NCI-H82 treated with DMSO at 0.1 percent for 48 hours (cell line): ENCODE measurements around the gene TRABD.

Experiments
- DNase-seq: peaks from one replicate; lab custom pipeline; 2025; ENCODE audit not compliant: unreplicated experiment; lab: John Stamatoyannopoulos, UW

The TRABD gene

DNA sequence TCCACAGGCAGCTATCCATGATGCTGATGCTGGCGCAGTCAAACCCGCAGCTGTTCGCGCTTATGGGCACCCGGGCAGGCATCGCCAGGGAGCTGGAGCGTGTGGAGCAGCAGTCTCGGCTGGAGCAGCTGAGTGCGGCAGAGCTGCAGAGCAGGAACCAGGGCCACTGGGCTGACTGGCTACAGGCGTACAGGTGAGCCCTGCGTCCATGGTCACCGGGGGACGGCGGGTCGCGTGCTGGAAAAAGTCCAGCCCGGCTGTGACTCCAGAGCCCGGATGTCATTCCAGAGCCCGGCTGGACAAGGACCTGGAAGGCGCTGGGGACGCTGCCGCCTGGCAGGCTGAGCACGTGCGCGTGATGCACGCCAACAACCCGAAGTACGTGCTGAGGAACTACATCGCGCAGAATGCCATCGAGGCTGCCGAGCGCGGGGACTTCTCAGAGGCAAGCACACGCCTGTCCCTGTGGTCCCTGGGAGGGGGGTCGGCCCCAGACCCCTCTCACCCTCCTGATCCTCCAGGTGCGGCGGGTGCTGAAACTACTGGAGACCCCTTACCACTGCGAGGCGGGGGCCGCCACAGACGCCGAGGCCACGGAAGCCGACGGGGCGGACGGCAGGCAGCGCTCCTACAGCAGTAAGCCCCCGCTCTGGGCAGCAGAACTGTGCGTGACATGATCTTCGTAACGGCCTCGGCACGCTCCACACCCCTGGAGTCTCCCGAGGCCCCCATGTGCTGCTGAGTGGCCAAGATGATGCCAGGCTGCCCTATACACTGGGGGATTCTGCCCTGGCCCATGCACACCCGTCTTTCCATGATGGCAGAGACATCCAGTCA, 31.2 kb downstream of the TRABD start:
- no peak for DNase-seq

DNA sequence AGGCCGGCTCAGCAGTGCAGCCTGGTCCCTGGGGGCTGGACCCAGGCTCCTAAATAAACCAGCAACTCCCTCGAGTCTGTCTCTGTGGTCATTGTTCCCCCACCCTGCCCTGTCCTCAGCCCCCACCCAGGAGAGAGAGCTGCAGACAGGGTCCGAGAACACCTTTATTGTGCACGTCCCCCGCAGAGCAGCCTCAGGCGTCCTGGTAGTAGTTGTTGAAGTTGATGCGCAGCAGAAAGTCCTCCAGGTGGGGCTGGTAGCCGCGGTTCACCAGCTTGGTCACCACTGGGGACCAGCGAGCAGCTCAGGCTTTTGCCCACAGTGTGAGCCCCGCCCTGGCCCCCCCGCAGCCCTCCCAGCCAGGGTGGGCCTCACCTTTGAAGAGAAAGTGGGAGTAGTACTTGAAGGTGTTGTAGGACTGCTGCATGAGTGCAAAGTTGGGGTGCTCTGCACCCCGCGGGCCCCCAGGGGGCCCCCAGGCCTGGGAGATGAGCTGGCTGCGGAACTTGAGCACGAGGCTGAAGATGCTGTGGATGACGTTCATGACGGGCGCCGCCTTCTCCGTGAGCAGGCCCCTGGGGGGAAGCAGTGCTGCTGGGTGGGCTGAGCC, 31.9 kb downstream of the TRABD start:
- DNase-seq, result no peak

DNA sequence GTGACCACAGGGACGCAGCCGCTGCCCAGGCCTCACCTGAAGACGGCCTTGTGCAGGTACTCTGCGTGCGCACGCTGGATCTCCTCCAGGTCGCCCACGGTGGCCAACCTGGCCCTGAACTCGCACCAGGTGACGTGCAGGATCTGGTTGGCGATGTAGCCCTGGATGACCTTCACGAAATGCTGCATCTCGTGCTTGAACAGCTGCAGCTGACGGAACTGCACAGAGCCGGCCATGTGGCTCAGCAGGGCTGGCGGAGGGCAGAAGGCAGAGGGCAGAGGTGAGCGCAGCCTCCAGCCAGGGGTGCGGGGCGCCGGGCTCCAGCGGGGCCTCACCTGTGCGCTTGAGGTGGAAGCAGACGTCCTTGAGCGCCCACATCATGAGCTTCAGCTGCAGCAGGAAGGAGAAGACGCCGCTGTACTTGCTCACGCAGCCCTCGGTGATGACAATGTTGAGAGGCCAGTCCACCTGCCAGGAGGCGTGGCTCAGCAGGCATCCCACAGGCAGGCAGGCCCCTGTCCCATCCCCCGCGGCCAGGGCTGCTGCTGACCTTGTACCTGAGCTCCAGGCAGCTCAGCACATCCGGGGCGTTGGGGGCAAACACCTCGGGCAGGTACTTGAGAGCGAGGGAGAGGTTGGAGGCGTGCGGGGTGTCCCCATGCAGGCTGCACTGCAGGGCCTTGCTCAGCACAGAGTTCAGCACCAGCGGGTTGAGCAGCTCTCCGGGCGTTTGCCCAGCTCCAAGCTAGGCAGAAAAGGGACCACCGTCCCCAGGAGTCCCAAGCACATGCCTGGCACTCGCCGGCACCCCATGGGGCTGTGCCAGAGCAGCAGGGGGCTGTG, 32.7 kb downstream of the TRABD start:
- DNase-seq, result no peak

DNA sequence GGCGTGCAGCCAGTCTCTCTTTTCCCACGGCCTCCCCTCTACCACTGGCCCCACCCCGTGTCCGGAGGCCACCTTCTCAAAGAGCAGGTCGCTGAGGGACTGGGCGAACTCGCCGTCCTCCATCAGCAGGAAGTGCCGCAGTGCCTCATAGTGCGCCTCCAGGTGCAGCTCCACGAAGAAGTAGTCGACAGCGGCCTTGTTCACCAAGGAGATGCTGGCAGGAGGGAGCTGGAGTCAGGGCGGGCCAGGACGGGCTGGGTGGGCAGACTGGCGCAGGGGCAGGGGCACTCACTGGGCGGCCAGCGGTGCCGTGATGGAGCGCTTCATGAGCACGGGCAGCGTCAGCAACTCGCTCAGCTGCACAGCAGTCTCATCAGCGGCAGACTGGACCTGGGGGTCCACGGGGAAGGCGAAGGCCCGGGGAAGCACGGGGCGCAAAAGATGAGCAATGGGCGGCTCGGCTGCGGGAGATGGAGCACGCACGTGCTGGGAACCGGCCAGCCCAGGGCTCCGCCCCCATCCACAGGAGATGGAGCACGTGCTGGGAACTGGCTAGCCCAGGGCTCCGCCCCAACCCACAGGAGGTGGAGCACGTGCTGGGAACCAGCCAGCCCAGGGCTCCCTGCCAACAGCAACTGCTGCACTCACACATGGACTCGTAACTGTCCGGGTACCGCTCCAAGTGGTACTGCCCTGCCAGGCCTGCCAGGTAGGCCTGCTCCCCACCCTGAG, 33.4 kb downstream of the TRABD start:
- DNase-seq, result no peak

DNA sequence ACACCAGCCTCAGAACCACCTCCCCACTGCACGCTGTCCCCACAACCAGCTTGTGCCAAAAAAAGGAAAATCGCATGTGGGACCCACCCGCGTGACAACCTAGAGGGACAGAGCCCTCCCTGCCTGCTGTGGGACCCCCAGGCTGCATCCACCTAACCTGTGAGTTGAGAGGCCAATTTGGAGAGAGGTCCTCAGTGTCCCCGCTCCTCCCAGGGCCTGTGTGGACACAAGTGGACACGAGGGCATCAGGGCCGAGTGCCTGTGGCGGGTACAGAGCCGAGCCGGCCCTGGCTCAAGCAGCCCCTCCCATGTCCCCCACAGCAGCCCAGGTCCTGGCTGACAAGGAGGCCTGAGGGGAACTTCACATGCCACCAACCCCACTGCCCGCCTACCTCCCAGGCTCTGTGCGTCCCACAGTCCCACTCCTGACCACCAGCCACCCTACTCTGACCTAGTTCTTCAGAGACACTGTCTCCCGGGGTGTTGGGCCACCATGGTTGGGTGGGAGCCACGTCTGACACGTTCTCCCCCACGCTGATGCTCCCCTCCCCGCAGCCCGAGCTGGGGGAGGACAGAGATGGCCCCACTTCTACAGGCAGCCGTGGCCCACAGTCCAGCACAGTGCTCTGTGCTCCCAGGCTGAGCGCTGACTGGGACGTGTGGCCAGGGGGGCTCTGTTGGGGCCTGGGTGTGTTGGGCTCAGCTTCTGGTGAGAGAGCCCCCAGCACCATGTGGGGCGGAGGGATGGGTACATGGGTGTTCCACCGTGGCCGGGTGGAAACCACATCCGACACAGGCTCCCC, 34.3 kb downstream of the TRABD start:
- no peak for DNase-seq

DNA sequence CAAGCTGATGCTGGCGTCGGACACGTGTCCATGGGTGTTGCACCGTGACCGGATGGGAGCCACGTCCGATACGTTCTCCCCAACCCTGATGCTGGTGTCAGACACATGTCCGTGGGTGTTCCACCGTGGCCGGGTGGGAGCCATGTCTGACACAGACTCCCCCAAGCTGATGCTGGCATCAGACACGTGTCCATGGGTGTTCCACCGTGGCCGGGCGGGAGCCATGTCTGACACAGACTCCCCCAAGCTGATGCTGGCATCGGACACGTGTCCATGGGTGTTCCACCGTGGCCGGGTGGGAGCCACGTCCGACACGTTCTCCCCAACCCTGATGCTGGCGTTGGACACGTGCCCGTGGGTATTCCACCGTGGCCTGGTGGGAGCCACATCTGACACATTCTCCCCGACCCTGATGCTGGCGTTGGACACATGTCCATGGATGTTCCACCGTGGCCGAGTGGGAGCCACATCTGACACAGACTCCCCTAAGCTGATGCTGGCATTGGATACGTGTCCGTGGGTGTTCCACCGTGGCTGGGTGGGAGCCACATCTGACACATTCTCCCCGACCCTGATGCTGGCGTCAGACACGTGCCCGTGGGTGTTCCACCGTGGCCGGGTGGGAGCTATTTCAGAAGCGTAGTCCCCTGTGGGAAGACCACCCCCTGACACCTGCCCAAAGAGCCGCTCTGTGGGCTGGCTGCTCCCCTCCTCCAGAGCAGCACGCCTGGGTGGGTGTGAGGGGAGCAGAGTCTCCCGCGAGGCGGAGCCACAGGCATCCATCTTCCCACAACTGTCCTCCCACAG, 35.1 kb downstream of the TRABD start:
- DNase-seq, result no peak

DNA sequence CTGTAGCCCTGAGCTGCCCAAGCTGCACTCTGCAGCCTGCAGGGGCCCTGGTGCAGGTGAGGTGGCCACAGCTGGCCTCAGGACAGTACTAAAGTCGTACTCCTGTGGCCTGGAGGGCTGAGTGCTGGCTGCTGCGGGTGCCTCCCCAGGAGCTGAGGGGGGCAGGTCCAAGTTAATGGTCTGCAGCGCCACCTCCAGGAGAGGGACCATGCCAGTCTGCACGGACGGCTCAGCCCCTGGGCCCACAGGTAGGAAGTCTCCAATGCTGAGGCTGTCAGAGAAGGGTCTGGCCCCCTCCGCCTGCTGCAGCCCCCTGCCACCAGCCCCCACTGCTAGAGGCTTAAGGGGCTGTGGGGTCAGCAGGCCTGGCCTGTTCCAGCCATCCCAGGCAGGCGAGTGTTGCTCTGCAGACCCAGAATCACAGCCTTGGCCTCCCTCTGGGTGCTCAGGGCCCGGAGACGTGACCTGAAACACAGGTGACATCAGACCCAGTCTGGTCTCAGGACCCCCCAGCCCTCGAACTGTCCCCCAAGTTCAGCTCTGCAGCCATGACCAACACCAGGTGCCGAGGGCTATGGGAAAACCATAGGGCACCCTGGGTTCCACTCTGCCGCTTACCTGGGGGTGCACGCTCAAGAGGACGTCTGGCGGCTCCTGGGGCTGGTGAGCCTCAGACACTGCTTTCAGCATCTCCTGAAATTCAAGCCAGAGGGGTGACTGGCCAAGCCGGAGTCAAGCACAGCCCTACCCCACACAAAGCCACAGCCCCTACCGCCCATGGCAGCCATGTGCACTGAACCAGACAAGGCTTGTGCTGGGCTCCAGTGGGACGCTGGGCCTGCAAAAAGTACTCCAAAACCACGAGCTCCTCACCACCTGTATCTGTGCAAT, 35.9 kb downstream of the TRABD start:
- no peak for DNase-seq

DNA sequence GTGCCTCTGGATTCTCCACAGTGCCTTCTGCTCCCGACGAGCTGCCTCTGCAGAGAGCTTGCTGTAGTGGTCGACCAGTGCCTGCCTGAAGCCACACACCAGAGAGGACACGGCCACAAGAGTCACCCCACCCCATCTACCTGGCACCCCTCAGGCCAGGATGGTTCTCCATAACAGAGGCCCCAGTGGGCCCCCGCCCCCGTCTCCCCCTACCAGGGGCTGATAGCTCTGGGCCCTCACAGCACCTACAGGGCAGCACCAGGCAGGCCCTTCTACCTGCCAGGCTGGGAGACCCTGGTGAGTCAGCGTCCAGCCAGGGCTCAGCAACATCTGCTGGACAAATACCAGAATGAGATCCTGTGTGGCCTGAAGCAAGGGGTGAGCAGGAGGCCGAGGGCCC, 36.8 kb downstream of the TRABD start:
- no peak for DNase-seq

DNA sequence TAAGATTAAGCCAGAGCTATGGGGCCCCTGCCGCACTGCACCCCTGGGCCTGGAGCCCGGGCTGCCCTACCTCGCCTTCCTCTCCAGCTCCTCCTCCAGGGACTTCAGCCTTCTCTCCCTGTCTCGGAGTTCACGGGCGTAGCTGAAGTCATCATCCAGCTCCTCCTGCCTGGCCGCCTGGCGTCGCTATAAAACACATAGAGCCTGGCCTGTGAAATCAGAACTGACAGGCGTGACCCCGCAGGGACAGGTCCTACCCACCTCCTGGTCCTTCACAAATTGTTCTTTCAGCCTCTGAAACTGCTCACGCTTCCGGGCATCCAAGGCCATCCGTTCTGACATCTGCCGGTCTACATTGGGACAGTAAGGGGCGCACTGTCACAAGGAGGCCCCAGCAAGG, 38.4 kb downstream of the TRABD start:
- no peak for DNase-seq

DNA sequence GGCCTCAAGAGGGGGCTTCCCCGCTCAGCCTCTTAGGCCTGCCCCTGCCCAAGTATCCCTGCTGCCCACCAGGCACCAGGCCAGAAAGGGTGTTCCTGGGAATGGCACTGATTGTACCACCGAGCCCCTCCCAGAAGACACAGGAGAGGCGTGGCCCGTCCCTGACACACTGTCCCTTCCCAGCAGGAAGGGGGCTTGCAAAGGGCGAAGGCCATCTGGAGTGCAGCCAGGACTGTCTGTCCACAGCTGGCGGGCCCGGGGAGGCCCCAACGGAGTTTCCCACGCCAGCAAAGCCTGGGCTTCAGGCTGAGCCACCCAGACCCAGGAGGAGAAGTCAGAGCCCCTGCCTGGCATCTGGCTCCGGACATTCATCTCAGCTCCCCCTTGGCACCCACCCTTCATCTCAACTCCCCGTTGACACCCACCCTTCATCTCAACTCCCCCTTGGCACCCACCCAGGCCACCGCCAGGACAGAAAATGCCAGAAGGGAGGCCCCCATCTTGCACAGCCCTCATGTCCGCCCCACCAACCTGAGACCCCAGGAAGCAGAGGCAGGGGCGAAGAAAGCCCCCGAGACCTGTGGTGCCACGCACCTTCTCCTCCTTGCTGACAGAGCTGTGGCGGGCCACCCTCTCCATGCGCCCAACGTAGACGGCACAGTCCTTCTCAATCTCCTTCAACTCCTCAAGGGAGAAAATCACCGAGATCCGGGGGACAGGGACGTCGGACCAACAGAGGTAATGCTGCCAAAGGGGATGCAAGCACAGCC, 39.7 kb downstream of the TRABD start:
- DNase-seq, result no peak

DNA sequence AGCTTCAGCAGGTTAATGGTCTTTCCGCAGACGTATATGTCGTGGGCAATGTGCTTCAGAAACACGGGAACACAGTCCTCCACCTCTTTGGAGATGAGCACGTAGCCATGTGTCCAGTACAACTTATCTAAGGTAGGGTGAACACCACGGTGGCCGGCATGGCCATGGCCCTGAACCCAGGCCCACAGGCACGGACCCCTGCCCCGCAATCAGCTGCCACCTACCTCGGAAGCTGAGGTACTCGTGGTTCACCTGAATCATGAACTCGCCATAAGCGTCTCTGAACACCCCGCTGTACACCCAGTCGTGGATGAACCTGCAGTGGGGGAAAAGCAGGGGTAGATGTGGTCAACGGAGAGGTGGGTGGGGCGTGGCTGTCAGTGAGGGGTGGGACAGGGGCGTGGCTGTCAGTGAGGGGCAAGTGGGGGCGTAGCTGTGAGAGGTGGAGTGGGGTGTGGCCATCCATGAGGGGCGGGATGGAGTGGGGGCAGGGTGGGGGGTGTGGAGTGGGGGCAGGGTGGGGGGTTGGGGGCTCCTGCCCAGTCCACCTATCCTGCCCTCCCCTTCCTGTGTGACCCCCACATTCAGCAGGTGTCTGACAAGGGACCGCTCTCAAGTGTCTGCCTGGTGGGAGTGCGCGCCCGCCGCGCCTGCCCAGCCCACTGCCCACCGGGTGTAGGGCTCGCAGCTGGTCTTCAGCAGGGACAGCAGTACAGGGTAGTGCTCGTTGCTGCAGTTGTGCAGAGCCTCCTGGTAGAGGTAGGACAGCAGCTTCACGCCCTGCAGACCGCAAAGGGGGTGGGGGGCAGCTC, 40.6 kb downstream of the TRABD start:
- no peak for DNase-seq

DNA sequence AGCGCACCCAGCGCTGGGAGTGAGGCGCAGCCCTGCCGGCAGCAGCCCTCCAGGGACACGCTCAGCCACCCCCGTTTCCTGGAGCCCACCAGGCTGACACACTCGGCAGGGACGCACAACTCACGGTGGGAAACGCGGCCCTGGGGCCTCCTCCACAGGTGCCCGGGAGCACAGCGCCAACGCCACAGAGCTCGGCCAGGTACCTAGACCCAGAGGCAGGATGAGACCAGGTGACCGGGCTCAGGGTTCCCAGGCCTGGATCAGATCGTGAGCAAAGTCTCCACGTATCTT, 41.1 kb downstream of the TRABD start:
- DNase-seq, result no peak

DNA sequence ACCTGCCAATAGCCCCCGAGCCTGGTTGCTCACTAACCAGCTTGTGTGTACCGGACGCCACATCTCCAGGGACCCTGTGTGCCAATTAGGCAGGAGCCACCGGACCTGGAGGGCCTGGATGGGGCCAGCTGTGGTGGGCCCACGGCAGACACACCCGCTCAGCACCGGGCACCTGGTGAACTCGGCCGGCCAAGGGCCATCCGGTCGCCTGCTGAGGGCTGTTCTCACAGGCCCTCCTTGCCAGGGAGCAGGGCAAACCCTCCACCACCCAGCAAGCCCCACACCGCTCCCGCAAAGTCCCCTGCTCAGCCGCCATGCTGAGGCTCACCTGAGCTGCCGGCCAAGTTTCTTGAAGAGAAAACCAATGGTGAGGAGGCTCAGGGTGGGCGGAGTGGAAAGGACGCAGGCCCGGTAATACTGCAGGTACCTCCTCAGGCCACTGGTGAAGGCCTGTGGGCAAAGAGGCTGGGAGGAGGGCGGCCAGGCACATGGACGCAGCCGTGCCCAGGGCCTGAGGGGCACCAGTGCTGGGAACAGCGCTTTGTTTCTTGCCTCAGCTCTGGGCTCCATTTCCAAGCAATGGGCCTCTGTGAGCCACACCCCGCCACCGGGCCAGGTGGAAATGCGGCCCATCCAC, 42.0 kb downstream of the TRABD start:
- DNase-seq, result no peak

DNA sequence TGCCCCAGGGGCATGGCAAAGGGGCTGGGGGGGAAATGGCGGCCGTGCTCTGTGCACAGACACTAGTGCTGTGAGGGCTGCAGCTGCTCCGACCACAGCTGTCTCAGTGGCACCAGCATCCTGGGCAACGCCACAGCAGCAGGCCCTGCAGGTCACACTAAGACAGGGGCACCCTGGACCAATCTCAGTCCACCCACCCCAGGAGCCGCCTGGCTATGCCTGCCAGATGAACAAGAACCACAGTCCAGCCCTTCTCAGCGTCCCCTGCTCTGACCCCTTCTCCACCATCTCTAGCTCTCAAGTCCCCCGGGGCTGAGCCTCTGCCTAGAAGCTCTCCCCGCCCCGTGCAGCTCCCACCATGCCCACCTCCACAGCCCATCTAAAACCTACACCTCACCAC, 42.7 kb downstream of the TRABD start:
- DNase-seq, result no peak

DNA sequence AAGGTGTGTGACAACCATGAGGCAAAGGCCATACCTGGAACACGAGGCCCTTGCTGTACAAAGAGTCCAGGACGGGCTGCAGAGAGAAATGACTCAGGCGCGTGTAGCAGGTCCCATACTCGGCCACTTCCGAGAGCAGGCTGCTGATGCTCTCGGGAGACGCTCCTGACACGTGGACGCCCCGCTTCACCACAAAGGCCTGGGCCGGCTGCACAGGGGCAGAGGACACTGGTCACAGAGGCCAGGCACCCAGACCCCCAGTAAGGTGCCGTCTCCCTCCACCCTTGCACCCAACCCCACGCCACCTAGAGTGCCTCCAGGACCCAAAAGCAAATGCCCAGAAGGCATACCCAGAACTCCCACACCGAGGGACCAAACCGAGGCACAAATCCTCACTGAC, 43.7 kb downstream of the TRABD start:
- no peak for DNase-seq

DNA sequence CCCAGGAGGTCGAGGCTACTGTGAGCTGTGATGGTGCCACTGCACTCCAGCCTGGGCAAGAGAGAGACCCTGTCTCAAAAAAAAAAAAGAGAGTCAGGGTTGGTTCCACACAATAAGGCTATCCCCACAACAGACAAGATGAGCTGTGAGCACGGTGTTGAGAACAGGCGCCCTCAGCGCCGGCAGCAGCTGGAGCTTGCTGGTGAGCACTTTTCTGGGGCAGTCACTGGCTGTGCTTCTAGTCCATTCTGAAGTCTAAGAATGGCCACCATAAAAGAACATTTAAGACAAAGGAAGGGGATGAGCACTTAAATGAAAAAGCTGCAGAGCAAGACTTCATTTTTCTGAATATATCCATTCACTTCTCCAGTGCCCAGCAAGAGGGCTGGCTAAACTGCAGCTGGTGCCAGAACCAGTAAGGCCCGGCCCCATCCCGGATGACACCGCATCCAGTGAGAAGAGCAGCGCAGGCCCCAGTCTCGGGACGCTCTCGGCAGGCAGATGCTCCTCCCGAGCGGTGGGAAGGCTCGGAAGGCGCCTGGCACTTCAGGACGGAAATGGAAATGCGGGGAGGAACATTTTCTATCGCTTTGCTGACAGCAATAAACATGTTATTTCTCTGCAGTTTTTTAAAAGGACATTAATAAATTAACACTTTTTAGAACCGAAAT, 46.9 kb downstream of the TRABD start:
- no peak for DNase-seq
